M059J (cell line): ENCODE data around the gene FAH. TPM values are rescaled to one million over a fixed set of nuclear protein-coding genes. Genes with fewer than 3 reads are reported as not detected.

Experiments
- DNase-seq: peaks from one replicate; pipeline ENCODE4 v3.0.0-alpha.2; 2012; ENCODE audit warnings: low read depth
- total RNA-seq: library from RNA; depleted of rRNA; stranded (reverse); fragments of >200 nt; shearing (Covaris generic); gene quantifications from 2 replicates; pipeline ENCODE4 v1.2.3, GENCODE V29; 2014

The FAH gene
- total RNA-seq, 1 experiment from 2014 or later = 50.0 TPM

- no peak for DNase-seq
These were observed 46.6 kb downstream of the FAH start for GRCh38 chr15:80199366-80199765.

DNA sequence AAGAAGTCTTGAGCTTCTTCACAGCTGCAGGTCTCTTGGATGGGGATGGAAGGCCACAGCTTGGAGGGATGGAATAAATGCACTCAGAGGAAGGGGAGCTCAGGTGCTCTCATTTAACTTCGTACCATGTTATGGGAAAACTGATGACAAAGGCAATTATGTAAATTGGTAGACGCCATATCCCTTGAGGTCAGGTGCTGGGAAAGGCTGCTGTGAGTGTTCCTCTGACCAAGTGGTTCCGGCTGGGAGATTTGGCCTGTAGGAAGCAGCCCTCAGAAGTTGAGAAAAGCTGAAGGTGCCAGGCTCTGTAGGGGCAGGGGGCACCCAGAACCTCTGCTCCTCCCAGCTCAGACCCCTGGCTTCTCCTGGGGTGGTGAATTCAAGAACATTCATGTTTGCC lies 47.1 kb downstream of the FAH start:
- no peak for DNase-seq

DNA sequence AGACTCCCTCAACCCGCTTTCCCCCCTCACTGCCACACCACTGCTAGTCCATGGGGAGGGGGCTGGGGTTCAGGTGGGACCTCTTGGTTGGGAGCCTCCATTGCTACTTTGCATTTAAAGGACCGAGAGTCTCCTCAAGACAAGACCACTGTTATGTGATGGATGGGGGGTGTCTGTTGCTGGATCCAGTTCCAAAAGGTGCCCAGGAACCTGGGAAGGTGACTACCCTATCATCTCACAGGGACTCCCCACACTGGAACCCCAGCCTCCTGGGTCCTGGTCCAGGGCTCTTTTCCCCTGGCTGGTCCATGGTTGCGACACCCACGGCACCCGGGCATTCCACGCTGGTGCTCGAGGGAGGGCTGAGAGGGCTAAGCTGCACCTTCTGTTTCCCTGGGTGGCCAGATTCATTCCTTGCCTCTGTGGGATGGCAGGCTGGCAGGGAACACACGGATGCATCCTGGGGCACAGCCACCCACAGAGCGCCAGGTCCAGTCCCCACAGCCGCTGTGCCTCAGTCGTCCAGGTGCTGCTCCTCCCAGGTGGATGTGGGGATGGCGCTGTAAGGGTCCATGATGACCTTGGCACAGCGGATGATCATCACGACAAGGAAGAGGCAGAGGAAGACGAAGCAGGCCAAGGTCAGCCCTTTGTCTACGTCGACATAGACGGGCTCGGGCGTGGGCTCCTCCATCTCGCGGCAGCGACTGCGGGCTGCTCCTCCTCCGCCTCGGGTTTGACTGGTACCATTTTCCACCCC lies 48.6 kb downstream of the FAH start:
- DNase-seq = no peak

GRCh38 chr15:80202016-80202315 lies 49.2 kb downstream of the FAH start:
- DNase-seq = no peak

GRCh38 chr15:80202641-80203360 lies 50.0 kb downstream of the FAH start:
- DNase-seq = peak; percentile 3

GRCh38 chr15:80203361-80203885 lies 50.6 kb downstream of the FAH start:
- no peak for DNase-seq

GRCh38 chr15:80204231-80204630 lies 51.4 kb downstream of the FAH start:
- DNase-seq = no peak

GRCh38 chr15:80207887-80208286 lies 55.1 kb downstream of the FAH start:
- DNase-seq = no peak

DNA sequence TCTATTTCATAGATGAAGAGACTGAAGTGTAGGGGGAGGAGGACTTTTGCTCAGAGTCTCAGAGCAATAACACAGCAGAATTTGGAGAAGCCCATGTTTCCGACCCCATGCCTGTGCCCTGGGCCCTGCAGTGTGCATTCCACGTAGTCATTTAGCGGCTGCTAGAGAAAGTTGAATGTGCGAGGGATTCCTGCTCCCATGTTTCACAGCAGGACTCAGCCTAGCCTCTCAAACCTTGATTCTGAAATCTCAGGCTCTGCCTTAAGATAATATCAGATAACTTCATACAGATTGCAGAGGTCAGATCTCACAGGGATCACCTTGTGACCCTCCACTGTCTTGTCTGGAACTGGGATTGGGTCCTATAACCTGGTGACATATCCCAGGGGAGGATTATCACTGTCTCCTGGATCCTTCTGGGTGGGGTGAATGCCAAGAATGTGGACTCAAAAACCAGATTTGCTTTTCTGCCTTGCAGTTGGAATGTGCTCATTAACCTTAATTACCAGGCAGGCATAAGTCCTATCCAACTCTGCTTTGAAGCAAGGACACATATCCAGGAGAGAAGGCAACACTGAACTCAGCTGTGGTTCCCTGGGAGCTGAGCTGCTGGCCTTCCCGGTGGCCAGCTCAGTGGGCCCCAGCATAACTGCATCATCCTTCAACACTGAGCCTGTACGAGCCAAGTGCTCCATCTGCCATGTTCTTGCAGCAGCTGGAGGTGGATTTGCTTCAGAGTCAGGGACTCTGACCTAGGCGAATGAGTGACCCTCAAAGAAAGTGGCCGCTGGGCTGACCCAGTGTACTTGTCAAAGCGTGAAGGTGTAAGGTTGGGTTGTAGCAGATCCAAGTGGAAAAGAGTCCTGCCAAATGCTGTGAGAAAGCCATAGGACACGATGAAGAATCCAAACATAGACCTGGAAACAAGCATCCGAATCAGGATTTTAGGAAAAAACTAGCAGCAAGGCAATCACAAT lies 56.2 kb downstream of the FAH start:
- no peak for DNase-seq

- no peak for DNase-seq
These were observed 58.1 kb downstream of the FAH start for GRCh38 chr15:80210611-80211573.

- no peak for DNase-seq
These were observed 59.2 kb downstream of the FAH start for GRCh38 chr15:80211976-80212375.

DNA sequence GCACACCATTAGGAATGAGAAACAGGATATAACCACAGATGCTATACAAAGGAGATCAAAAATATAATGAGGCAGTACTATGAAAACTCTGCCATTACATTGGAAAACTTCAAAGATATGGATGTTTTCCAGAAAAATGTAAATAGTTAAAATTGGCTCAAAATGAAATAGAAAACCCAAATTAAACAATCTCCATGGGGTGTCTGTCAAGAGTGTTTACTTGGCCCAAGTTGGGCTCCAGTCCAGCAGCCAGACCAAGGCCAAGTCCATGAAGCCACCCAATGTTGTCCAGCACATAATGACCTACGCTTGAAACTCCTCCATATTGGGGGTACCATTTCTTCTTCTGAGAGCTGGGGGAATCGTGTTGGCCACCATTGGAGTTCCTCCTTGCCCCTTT lies 62.1 kb downstream of the FAH start:
- no peak for DNase-seq

GRCh38 chr15:80216141-80216540 lies 63.3 kb downstream of the FAH start:
- no peak for DNase-seq

DNA sequence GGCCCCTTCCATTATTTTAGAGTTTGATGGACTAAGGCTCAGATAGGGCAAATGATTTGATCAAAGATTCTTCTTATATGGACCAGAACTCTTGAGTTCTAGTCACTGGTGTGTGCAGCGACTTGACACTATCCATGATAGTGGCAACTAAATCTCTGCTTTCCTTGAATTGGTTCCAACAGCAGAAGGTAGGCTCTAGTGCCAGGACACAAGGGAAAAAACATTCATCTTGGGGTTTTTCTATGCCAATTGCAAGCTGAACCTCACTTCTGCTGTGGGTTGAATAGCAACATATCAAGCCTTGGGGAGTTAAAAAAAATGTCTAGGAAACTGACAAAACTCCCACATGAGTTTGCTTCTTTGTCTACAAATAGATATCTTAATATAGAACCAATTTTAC lies 64.1 kb downstream of the FAH start:
- no peak for DNase-seq

GRCh38 chr15:80217327-80217900 lies 64.6 kb downstream of the FAH start:
- no peak for DNase-seq

- DNase-seq = no peak
These were observed 67.2 kb downstream of the FAH start for GRCh38 chr15:80219955-80220354.

- peak; percentile 74 for DNase-seq
These were observed 76.3 kb downstream of the FAH start for GRCh38 chr15:80228959-80229610.

DNA sequence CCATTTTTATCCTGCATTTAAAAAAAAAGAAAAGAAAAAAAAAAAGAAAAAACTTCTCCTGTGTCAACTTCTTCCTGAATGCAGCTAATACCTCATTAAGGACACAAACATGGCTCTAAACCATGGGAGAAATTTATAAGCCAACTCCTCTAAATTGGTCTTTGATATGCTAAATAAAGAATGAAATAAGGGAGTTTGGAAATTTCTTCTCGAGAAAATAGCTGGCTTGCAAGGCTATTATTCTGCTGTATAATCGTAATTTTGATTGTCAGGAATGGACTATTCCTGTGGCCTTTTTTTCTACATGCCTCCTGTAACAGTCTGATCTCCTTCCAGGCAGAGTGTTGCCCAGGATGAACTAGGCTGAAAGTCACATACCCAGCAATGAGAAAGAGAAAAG lies 78.6 kb downstream of the FAH start:
- DNase-seq = no peak

GRCh38 chr15:80233581-80233980 lies 80.8 kb downstream of the FAH start:
- DNase-seq = no peak

- peak; percentile 24 for DNase-seq
These were observed 82.1 kb downstream of the FAH start for GRCh38 chr15:80234883-80235282.
